Tracheal epithelial cell (primary cell): Measurements from ENCODE around the gene WASF2. TPM values are rescaled to one million over a fixed set of nuclear protein-coding genes. Genes with fewer than 3 reads are reported as not detected.

Experiments
- total RNA-seq: library from RNA; depleted of rRNA; stranded (reverse); fragments of >200 nt; gene quantifications from 2 replicates; pipeline ENCODE4 v1.2.1, GENCODE V29; 2014

WASF2 gene, protein sequence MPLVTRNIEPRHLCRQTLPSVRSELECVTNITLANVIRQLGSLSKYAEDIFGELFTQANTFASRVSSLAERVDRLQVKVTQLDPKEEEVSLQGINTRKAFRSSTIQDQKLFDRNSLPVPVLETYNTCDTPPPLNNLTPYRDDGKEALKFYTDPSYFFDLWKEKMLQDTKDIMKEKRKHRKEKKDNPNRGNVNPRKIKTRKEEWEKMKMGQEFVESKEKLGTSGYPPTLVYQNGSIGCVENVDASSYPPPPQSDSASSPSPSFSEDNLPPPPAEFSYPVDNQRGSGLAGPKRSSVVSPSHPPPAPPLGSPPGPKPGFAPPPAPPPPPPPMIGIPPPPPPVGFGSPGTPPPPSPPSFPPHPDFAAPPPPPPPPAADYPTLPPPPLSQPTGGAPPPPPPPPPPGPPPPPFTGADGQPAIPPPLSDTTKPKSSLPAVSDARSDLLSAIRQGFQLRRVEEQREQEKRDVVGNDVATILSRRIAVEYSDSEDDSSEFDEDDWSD
- 27.5 and 49.4 TPM in 2 replicates for total RNA-seq

GRCh38 chr1:27489973-27490741, at the start of gene WASF2:
TSS of gene WASF2 (minus strand) at chr1:27490167. CDS start at chr1:27428890, 61,277 bp downstream.

DNA sequence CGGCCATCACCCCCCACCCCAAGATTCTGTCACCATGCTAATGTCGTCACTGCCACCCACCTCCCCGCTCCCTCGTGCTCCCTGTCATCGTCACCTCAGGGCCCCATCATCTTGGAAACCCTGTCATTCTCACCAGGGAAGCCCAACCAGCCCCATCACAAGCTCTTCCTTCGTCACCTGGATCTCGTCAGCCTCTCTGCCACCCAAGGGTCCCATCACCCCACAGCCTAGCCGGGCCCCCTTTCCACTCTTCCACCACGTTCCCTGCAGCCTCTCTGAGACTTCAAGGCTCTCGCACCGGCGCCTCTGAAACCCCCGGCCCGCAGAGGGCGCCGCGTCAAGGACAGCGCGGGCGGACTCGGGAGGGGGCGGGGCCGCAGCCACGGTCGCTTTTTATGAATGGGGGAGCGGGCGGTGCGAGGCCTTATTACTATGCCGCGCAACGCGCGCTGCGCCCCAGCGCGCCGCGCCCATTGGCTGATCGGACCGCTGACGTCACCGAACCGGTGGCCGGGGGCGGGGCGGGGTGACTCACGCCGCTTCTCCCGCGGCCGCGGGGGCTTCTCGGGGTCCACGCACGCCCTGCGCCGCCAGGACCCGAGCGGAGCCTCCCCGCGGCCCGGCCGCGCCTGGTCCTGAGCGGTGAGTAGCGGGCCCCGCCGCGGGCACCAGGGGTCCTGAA, 97.7 kb downstream of the WASF2 start, which contains the start of gene GPR3:
Gene GPR3 (plus strand): TSS at position 527 of the 682 bp plus-strand sequence. CDS start 1,177 bp downstream, outside the sequence.

DNA sequence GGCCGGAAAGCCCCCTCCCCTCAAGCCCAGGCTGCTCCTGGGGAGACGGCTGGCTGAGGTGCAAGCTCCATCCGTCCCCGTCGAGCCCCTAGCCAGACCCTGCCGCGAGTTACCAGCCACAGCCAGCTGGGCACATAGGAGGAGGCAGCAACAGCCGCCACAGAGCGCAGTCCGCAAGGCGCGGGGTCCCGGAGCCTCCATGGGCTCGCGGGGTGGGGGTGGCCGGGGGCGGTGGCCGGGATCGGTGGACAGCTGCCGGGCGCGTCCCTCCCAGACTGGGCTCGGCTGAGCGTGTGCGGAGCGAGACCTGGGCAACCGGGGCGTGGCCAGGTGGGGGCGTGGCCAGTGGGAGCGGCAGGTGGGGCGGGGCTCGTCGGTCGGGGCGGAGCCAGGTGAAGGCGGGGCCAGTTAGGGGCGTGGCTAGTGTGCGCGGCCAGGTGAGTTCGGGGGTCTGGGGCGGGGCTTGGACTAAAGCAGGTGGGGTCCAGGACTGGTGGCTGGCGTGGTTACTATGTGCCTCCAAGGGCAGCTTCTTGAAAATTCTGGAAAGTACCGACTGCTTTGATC, 106.8 kb downstream of the WASF2 start, which contains the start of gene CD164L2:
Gene CD164L2 (minus strand): TSS at position 295 of the 567 bp plus-strand sequence. CDS start 94 bp downstream, at position 201.

DNA sequence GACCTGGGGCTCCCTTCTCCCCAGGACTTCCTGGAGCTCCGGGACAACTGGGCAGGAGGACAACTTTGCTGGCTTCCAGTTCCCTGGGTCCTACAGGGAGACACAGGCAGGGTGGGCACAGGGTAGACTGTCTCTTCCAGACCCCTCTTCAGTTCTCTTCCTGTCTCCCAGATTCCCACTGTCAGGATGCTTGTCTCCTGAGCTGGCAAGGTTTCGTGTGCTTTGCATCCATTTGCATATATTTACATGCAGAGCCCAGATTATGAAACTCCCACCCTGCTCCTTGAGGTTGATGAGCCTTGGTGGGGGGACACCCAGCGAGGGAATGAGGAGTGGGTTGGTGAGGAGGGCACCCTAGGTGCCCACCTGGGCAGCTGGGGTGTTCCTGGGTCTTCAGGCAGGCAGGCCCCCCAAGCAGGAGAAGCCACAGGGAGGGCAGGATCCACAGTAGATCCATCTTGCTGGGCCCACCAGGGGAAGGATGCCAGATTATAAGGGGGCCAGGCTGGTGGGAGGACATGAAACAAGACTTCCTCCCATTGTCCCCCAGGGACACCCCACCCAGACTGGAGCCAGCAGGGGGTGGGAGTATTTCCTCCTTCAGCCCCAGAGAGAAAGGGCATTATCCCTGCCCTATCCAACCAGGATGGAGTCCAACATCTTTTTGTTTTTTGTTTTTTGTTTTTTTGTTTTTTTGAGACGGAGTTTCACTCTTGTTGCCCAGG, 115.4 kb downstream of the WASF2 start, which contains the start of gene FCN3:
Gene FCN3 (minus strand): TSS at position 463 of the 725 bp plus-strand sequence. CDS start 6 bp downstream, at position 457.

DNA sequence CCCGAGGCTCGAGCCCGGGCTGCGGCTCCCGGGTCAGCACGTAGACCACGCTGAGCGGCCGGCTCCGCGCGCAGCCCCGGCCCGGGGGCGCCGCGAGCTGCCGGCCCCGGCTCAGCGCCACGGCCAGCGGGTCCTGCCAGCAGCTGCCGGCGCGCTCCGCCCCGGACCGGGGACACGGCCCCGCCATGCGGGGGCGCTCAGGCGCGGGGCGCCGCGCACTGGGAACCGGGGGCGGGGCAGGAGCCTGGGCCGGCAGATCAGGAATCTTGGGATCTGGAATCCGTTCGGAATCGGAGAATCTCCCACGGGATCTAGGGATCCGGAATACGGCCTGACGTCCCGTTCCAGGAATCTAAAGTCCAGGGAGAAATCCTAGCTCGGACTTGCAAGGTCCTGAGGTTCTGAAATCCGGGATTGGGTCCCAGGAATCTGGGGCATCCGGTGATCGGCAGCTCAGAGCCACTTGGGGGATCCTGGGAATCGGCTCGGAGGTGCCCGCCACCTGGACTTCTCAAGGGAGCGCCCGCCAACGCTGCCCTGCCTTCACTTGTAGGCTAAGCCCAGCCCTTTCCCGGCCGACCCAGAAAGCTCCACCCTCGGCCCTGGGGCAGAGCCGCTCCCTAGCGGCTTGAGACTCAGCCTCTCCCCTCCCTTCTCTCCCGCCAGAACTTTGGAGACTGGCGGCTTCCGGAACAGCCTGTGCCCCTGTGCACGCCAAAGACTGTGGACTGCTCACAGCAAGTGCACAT, 123.4 kb downstream of the WASF2 start, which contains the start of gene MAP3K6:
Gene MAP3K6 (minus strand): TSS at position 551 of the 749 bp plus-strand sequence. CDS start 364 bp downstream, at position 187.

Other genes starting within 250 kb of the WASF2 start
- 15.1 and 21.2 TPM in 2 replicates for gene TMEM222, start 168.0 kb downstream of the WASF2 start, total RNA-seq
- gene SYTL1, start 148.1 kb downstream of the WASF2 start, total RNA-seq = 53.7 and 64.3 TPM in 2 replicates
- gene MAP3K6, start 123.2 kb downstream of the WASF2 start, total RNA-seq = 20.7 and 26.6 TPM in 2 replicates
- gene FCN3, start 115.3 kb downstream of the WASF2 start, total RNA-seq = 0.43 TPM in 1 of 2 replicates, not detected in the other
- gene CD164L2, start 106.8 kb downstream of the WASF2 start, total RNA-seq = 1.2 and 4.0 TPM in 2 replicates
- gene GPR3, start 97.5 kb downstream of the WASF2 start, total RNA-seq = 0.24 TPM in 1 of 2 replicates, not detected in the other
- gene AHDC1, start 114.0 kb upstream of the WASF2 start, total RNA-seq = 13.0 and 13.3 TPM in 2 replicates
- gene FGR, start 145.0 kb upstream of the WASF2 start, total RNA-seq = 0.64 and 0.72 TPM in 2 replicates
- 3.6 and 24.1 TPM in 2 replicates for gene IFI6, start 182.0 kb upstream of the WASF2 start, total RNA-seq
- gene FAM76A, start 235.8 kb upstream of the WASF2 start, total RNA-seq = 10.6 and 13.9 TPM in 2 replicates